Measurements from ENCODE around the gene JAK3. TPM values are rescaled to one million over a fixed set of nuclear protein-coding genes. Genes with fewer than 3 reads are reported as not detected.
A peak's percentile ranks its signal among the peaks of the same experiment; 100 is the strongest.

Gene JAK3
- total and polyA plus RNA-seq, 2 of the 13 experiments (the other 11 are each of a cell fraction or from before 2014, with no cell fraction given), result 3.4 to 18.6 TPM

- TF ChIP-seq RERE (CRISPR knock-in tag; IDR thresholded peaks at IDR 0.05; ENCODE audit: low read depth) (0 out of 2 replicates have a peak, but pooled peaks have one; percentile 19), ZNF362 (CRISPR knock-in tag; IDR thresholded peaks at IDR 0.05; ENCODE audit: borderline replicate concordance) (peak; percentile 16; the same call in 1 of the 2 replicates), TCF7 (IDR thresholded peaks at IDR 0.05; ENCODE audit: low read depth) (no peak), CSRNP1 (CRISPR knock-in tag; IDR thresholded peaks at IDR 0.05) (peak; percentile 74), FOXA3 (CRISPR knock-in tag; IDR thresholded peaks at IDR 0.05) (0 out of 2 replicates have a peak, but pooled peaks have one; percentile 5), SRSF4 (IDR thresholded peaks at IDR 0.05; ENCODE audit: low read depth, low read length, poor library complexity, severe bottlenecking) (no peak), ZNF687 (CRISPR knock-in tag; IDR thresholded peaks at IDR 0.05) (peak; percentile 88)
These were observed 52.9 kb downstream of the JAK3 start, which contains the start of gene B3GNT3 (continued) for GRCh38 chr19:17794731-17795494.
